ENCODE results near the gene XCR1. TPM values are rescaled to one million over a fixed set of nuclear protein-coding genes. Genes with fewer than 3 reads are reported as not detected.

XCR1 gene
- total RNA-seq, 1 experiment from 2014 or later = not detected

- DNase-seq (ENCODE audit: low spot score) = no peak
- no peaks in the 10 kb centered on the region for H3K27me3 ChIP-seq (replicated peaks; ENCODE audit: insufficient read depth, low read depth, low read length, poor library complexity)
- TF ChIP-seq EZH2 (IDR thresholded peaks at IDR 0.05; ENCODE audit: borderline replicate concordance, low read depth, low read length, poor library complexity, severe bottlenecking) (no peak), CTCF (conservative IDR thresholded peaks at IDR 0.05; ENCODE audit: low read depth, low read length) (no peak)
- H3K27ac ChIP-seq (ENCODE audit: low read depth, low read length, poor library complexity, severe bottlenecking) = no peak overlapping the region
- H3K36me3 ChIP-seq (ENCODE audit: insufficient read depth, low read length, poor library complexity, severe bottlenecking) = no peaks in the 10 kb centered on the region
- no peaks in the 10 kb centered on the region for H3K9me3 ChIP-seq (ENCODE audit: low read depth, low read length, poor library complexity, severe bottlenecking)
- intact Hi-C loops (cut with micrococcal nuclease; ENCODE audit: unreplicated experiment) = no loop called here
- ChIA-PET POLR2A (ENCODE audit: low non-redundant PET) (no interaction called here), CTCF (no interaction called here)
- no peak overlapping the region for H3K4me3 ChIP-seq (ENCODE audit: low read depth, low read length, poor library complexity, severe bottlenecking)
- no peaks in the 10 kb centered on the region for H3K4me1 ChIP-seq (ENCODE audit: insufficient read depth, low read length, poor library complexity, severe bottlenecking)
- no TSS peak for BruUV-seq (replicated peaks)
Observed at GRCh38 chr3:45992821-45993221, 34.5 kb downstream of the XCR1 start.

- CTCF ChIA-PET = no interaction called here
- intact Hi-C loops (cut with micrococcal nuclease; ENCODE audit: unreplicated experiment) = no loop called here
- POLR2A ChIA-PET (ENCODE audit: low non-redundant PET) = no interaction called here
- Histone ChIP-seq H3K4me1 (ENCODE audit: insufficient read depth, low read length, poor library complexity, severe bottlenecking) (no peaks in the 10 kb centered on the region), H3K27me3 (replicated peaks; ENCODE audit: insufficient read depth, low read depth, low read length, poor library complexity) (no peaks in the 10 kb centered on the region), H3K27ac (ENCODE audit: low read depth, low read length, poor library complexity, severe bottlenecking) (no peak overlapping the region), H3K9me3 (ENCODE audit: low read depth, low read length, poor library complexity, severe bottlenecking) (no peaks in the 10 kb centered on the region), H3K4me3 (ENCODE audit: low read depth, low read length, poor library complexity, severe bottlenecking) (no peak overlapping the region), H3K36me3 (ENCODE audit: insufficient read depth, low read length, poor library complexity, severe bottlenecking) (no peaks in the 10 kb centered on the region)
- BruUV-seq (replicated peaks) = no TSS peak
- no peak for TF ChIP-seq EZH2 (IDR thresholded peaks at IDR 0.05; ENCODE audit: borderline replicate concordance, low read depth, low read length, poor library complexity, severe bottlenecking)
- no peak for TF ChIP-seq CTCF (conservative IDR thresholded peaks at IDR 0.05; ENCODE audit: low read depth, low read length)
- DNase-seq (ENCODE audit: low spot score) = no peak
Observed at GRCh38 chr3:45992133-45992729, 35.1 kb downstream of the XCR1 start.

GRCh38 chr3:45991341-45991740 lies 35.9 kb downstream of the XCR1 start:
- DNase-seq (ENCODE audit: low spot score) = no peak
- Histone ChIP-seq H3K9me3 (ENCODE audit: low read depth, low read length, poor library complexity, severe bottlenecking) (no peaks in the 10 kb centered on the region), H3K4me1 (ENCODE audit: insufficient read depth, low read length, poor library complexity, severe bottlenecking) (no peaks in the 10 kb centered on the region), H3K27me3 (replicated peaks; ENCODE audit: insufficient read depth, low read depth, low read length, poor library complexity) (no peaks in the 10 kb centered on the region), H3K27ac (ENCODE audit: low read depth, low read length, poor library complexity, severe bottlenecking) (no peak overlapping the region), H3K4me3 (ENCODE audit: low read depth, low read length, poor library complexity, severe bottlenecking) (no peak overlapping the region), H3K36me3 (ENCODE audit: insufficient read depth, low read length, poor library complexity, severe bottlenecking) (no peaks in the 10 kb centered on the region)
- ChIA-PET CTCF (no interaction called here), POLR2A (ENCODE audit: low non-redundant PET) (no interaction called here)
- no TSS peak for BruUV-seq (replicated peaks)
- intact Hi-C loops (cut with micrococcal nuclease; ENCODE audit: unreplicated experiment) = no loop called here
- TF ChIP-seq EZH2 (IDR thresholded peaks at IDR 0.05; ENCODE audit: borderline replicate concordance, low read depth, low read length, poor library complexity, severe bottlenecking) (no peak), CTCF (conservative IDR thresholded peaks at IDR 0.05; ENCODE audit: low read depth, low read length) (no peak)

All from A673 (cell line).